Posterior vena cava (tissue), 2 donors: ENCODE results near the gene KIAA0408. TPM values are rescaled to one million over a fixed set of nuclear protein-coding genes. Genes with fewer than 3 reads are reported as not detected.
"Not testable (repeated sequence)": the region's sequence is repeated elsewhere in the genome, so short reads cannot be mapped to it uniquely, and the experiment has no call there.

ENCODE experiments used
- DNase-seq: peaks from one replicate; pipeline ENCODE4 v3.0.0-alpha.2; 2020; ENCODE audit warnings: low spot score
- intact Hi-C, 2 donors: fragments of 100-400 bp; cut with DNase I; formaldehyde crosslinking; loops; one replicate each; pipeline versions ENCODE4 v1.14.1 to v1.14.2; 2022 to 2023
- total RNA-seq, 2 donors: library from RNA; stranded (reverse); fragmentation: NEBNext Ultra II Directional; extraction: Animal tissue kit (Norgen Biotek cat#: 25700); gene quantifications; one replicate each; pipeline ENCODE4 v1.2.1, GENCODE V29; 2021
- donor health status: DM: yes; HTN: yes; CAD: no.
- donor health status: DM: yes; HTN: yes; CAD: no.

KIAA0408 gene
- total RNA-seq, 2 donors from 2014 or later: 2.4 to 3.0 TPM

DNA sequence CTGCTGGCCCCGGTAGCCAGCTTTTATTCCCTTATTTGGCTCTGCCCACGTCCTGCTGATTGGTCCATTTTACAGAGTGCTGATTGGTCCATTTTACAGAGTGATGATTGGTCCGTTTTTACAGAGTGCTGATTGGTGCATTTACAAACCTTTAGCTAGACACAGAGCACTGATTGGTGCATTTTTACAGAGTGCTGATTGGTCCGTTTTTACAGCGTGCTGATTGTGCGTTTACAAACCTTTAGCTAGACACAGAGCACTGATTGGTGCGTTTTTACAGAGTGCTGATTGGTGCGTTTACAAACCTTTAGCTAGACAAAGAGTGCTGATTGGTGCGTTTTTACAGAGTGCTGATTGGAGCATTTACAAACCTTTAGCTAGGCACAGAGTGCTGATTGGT is 30.6 kb downstream of the KIAA0408 start:
- intact Hi-C loops, DNase-seq: not testable (repeated sequence)

DNA sequence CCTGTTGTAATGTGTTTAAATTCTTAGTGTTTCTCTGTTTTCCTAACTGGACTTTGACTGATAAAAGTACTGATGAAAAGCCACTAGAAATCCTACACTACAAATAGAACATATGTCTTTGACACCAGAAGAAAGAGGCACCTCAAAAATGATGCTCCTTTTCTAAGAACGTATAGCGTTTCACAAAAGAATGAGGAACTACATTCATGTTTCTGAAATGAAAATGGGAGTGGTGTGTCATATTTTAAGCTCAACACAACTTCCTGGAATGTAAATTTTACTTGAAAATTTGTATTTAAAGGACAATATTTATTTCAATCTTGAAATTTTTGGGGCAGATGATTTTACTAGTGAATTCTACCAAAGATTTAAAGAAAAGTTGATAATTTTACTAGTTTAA is 35.3 kb downstream of the KIAA0408 start:
- no peak for DNase-seq
- intact Hi-C loops: no loop called here

DNA sequence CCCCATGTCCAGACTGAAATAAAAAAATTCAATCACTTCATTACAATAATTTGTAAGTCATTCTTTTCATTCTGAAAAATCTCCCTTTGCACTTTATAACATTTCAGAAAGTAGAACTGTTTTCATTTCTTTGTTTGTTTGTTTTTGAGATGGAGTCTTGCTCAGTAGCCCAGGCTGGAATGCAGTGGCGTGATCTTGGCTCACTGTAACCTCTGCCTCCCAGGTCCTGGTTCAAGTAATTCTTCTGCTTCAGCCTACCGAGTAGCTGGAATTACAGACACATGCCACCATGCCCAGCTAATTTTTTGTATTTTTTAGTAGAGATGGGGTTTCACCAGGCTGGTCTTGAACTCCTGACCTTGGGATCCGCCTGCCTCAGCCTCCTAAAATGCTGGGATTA is 38.0 kb downstream of the KIAA0408 start:
- DNase-seq, intact Hi-C loops: not testable (repeated sequence)

- intact Hi-C loops: no loop called here
- DNase-seq: no peak
Observed at GRCh38 chr6:127420556-127420955, 38.6 kb downstream of the KIAA0408 start.

GRCh38 chr6:127415096-127415495 is 44.1 kb downstream of the KIAA0408 start:
- DNase-seq: no peak
- intact Hi-C loops: no loop called here

DNA sequence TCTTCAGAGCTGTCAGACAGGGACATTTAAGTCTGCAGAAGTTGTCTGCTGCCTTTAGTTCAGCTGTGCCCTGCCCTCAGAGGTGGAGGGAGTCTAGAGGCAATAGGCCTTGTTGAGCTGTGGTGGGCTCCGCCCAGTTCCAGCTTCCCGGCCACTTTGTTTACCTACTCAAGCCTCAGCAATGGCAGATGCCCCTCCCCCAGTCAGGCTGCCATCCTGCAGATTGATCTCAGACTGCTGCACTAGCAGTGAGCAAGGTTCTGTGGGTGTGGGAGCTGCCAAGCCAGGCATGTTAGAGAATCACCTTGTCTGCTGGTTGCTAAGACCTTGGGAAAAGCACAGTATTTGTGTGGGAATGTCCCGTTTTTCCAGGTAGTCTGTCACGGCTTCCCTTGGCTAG is 46.1 kb downstream of the KIAA0408 start:
- intact Hi-C loops, DNase-seq: not testable (repeated sequence)

- intact Hi-C loops, DNase-seq: not testable (repeated sequence)
Observed at GRCh38 chr6:127412016-127412415, 47.2 kb downstream of the KIAA0408 start.

Other genes with a start within 250 kb of the KIAA0408 start
- 10 to 100 TPM; 46.7 to 56.8 TPM for gene RNF146, start 192.5 kb downstream of the KIAA0408 start, total RNA-seq
- gene ECHDC1, start 115.8 kb downstream of the KIAA0408 start, total RNA-seq: 10 to 100 TPM; 35.2 to 35.3 TPM
- gene C6orf58, start 117.8 kb upstream of the KIAA0408 start, total RNA-seq: not detected